Choroid plexus epithelial cell (primary cell): ENCODE results near the gene EFR3B.

Source experiments
- DNase-seq: peaks from one replicate; pipeline ENCODE4 v3.0.0-alpha.2; 2010; ENCODE audit warnings: low read depth
- H3K4me3 ChIP-seq: 2 replicates; pipeline ENCODE4 v1.5.1; 2011; ENCODE audit warnings: low read depth, mild to moderate bottlenecking, control low read depth, low read length, moderate library complexity
- CTCF ChIP-seq: conservative IDR thresholded peaks from 2 replicates; pipeline ENCODE4 v1.5.1; 2011; ENCODE audit warnings: low read depth, mild to moderate bottlenecking, control low read depth, inconsistent platforms, low read length, moderate library complexity

The EFR3B gene

DNA sequence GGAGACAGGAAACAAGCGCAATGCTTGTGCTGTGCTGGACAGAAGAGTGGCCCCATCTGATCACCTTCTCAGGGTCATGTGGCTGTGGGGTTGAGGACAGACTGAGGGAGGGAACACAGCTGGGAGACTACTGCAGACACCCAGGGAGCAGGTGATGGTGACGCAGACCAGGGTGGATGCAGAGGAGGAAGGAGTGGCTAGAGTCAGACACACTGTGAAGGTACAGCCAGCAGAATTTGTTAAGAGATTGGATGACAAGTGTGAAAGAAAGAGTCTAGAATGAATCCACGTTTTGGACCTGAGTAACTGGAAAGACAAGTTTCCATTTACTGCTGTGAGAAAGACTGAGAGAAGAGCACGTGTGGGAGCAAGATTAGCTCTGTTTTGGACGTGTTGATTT, 142.4 kb downstream of the EFR3B start:
- TF ChIP-seq CTCF, result no peak
- DNase-seq, result no peak

GRCh38 chr2:25187729-25188350, 146.0 kb downstream of the EFR3B start:
- H3K4me3 ChIP-seq, result no peak overlapping the region
- TF ChIP-seq CTCF, result no peak
- DNase-seq, result no peak

More for the DNA sequence above, 142.4 kb downstream of the EFR3B start:
- no peak overlapping the region for H3K4me3 ChIP-seq

DNA sequence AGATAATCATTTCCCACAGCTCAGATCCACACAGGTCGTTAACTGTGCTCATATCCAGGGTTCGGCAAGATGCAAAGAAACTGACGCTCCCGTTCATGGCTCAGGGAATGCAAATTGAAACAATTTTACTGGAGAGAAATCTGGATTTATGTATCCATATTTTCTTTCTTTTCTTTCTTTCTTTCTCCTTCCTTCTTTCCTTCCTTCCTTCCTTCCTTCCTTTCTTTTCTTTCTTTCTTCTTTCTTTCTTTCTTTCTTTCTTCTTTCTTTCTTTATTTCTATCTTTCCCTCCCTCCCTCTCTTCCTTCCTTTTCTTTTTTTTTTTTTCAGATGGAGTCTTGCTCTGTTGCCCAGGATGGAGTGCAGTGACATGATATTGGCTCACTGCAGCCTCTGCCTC, 146.5 kb downstream of the EFR3B start:
- no peak for DNase-seq
- no peak overlapping the region for H3K4me3 ChIP-seq
- no peak for TF ChIP-seq CTCF

DNA sequence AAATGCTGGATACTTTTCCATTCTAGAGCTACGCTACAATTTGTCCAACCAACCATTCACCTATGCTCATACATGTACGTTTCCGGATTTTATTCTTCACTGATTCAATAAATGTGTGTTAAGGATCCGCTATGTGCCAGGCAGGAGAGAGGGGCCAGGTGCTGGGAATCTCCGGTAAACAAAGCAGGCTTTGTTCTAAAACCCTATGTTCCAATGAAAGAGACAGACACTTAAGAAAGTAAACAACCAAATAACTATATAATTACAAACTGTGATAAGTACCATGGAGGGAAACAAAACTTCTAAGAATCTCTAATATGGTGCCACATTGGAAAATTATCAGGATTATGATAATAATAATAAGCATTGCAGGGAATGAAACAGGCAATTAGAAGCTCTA, 148.7 kb downstream of the EFR3B start:
- DNase-seq, result no peak
- no peak for TF ChIP-seq CTCF
- no peak overlapping the region for H3K4me3 ChIP-seq

DNA sequence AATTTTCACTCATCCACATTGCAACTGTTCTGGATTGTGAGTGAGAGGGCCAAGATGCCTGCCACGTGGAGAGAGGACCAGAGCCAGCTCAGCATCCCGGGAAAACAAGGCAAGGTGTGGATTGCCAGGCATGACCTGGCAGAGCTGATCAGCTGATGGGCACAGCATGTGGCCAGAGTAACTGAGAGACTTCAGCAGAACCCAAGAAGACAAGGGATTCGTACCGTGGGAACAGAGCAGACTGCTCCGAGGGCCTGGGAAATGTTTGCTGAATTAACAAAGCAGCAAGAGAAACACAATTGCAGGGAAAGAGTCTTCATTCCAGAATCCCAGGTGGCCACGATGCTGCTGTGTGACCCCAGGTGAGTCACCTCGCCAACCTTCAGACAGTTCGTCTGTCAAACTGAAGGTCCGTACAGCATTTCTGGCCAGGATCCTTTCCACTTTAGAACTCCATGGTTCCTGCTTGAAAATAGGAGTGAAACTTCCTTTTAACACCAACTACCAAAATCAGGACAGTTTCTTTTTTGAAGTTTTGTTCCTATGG, 152.8 kb downstream of the EFR3B start:
- DNase-seq, result no peak
- no peak for TF ChIP-seq CTCF
- no peak overlapping the region for H3K4me3 ChIP-seq

GRCh38 chr2:25197336-25198208, 155.7 kb downstream of the EFR3B start:
- TF ChIP-seq CTCF, result no peak
- no peak for DNase-seq
- no peak overlapping the region for H3K4me3 ChIP-seq
